Prostate gland (tissue), 2 donors: Measurements from ENCODE around the gene GOLGA6L1. TPM values are rescaled to one million over a fixed set of nuclear protein-coding genes. Genes with fewer than 3 reads are reported as not detected.
"Not testable (repeated sequence)": the region's sequence is repeated elsewhere in the genome, so short reads cannot be mapped to it uniquely, and the experiment has no call there.

Source experiments
- DNase-seq: peaks from one replicate; pipeline ENCODE4 v3.0.0-alpha.2; 2019; ENCODE audit warnings: low spot score
- H3K27ac ChIP-seq, 2 donors: fragments of 200-600 bp; sonication (generic); 2 replicates each; pipeline ENCODE4 v1.5.1; 2017 to 2019
- H3K27me3 ChIP-seq: fragments of 200-600 bp; sonication (generic); replicated peaks from 2 replicates; pipeline ENCODE4 v1.5.1; 2019; ENCODE audit not compliant: insufficient read depth
- H3K36me3 ChIP-seq, 2 donors: fragments of 200-600 bp; sonication (generic); 1 replicate in 1 of 2; 2 replicates in 1 of 2; pipeline versions ENCODE4 v1.5.1 to v1.8.1; 2017 to 2019
- H3K4me1 ChIP-seq: fragments of 200-600 bp; sonication (generic); replicated peaks from 2 replicates; pipeline ENCODE4 v1.5.1; 2019
- H3K4me3 ChIP-seq, 2 donors: fragments of 200-600 bp; sonication (generic); 2 replicates each; pipeline ENCODE4 v1.5.1; 2017 to 2019
- H3K9me3 ChIP-seq: fragments of 200-600 bp; sonication (generic); 2 replicates; pipeline ENCODE4 v1.5.1; 2017
- WGBS: methylation state at CpG from one replicate; pipeline ENCODE4 v1.1.5; 2018; 5-methylcytosine and 5-hydroxymethylcytosine counted together
- intact Hi-C: fragments of 100-400 bp; cut with DNase I; formaldehyde crosslinking; loops from one replicate; pipeline ENCODE4 v1.14.2; 2022
- total RNA-seq, 2 donors: library from RNA; depleted of rRNA; stranded (reverse); fragments of >200 nt; gene quantifications; one replicate each; pipeline ENCODE4 v1.1.0, GENCODE V29; 2016

The GOLGA6L1 gene, protein sequence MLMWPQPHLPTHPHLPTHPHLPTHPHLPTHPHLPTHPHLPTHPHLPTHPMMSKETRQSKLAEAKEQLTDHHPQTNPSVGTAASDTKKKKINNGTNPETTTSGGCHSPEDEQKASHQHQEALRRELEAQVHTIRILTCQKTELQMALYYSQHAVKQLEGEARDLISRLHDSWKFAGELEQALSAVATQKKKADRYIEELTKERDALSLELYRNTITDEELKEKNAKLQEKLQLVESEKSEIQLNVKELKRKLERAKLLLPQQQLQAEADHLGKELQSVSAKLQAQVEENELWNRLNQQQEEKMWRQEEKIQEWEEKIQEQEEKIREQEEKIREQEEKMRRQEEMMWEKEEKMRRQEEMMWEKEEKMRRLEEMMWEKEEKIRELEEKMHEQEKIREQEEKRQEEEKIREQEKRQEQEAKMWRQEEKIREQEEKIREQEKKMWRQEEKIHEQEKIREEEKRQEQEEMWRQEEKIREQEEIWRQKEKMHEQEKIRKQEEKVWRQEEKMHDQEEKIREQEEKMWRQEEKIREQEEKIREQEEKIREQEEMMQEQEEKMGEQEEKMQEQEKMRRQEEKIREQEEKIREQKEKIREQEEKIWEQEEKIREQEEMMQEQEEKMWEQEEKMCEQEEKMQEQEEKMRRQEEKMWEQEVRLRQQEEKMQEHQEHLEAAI
- not detected for total RNA-seq

DNA sequence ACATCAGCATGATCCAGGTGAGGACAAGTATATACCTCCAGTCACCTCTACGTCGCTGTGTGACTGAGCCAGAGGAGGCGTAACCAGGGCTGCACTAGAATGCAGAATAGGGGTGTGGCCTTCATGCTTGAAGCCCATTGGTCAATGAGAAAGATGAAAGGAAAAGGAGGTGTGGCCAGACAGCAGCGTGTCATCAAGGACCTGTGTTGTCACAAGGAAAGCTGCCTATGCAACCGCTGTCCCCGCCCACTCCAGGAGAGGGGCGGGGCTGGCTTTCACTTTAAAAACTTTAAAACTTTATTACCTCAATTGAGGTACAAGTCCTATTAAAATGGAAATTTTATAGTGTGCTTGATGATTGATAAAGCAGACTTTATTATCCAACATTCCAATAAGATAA, at the start of gene GOLGA6L1:
TSS of gene GOLGA6L1 (minus strand) at position 101 of the 400 bp plus-strand sequence. CDS start at position 10, 91 bp downstream.
- H3K27ac ChIP-seq, H3K27me3 ChIP-seq, H3K4me1 ChIP-seq, DNase-seq, H3K36me3 ChIP-seq, intact Hi-C loops, H3K4me3 ChIP-seq, H3K9me3 ChIP-seq: not testable (repeated sequence)
- WGBS, result no CpG with 5 or more reads among the region's 7 CpGs

DNA sequence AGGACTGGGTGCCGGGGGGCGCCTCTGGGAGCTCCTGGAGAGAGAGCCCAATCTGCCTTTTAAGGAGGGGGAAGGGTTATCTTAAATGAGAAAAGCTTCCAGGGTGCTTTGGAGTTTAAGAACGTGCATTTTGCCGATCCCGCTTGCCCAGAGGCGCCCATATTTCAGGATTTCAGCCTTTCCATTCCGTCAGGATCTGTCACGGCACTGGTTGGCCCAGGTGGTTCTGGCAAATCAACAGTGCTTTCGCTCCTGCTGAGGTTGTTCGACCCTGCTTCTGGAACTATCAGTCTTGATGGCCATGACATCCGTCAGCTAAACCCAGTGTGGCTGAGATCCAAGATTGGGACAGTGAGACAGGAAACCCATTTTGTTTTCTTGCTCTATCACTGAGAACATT, 44.6 kb upstream of the GOLGA6L1 start:
- H3K36me3 ChIP-seq, H3K4me1 ChIP-seq, DNase-seq, H3K9me3 ChIP-seq, intact Hi-C loops, H3K27ac ChIP-seq, H3K4me3 ChIP-seq, H3K27me3 ChIP-seq: not testable (repeated sequence)
- WGBS, result 93% methylated on average over 9 of the region's 11 CpGs

DNA sequence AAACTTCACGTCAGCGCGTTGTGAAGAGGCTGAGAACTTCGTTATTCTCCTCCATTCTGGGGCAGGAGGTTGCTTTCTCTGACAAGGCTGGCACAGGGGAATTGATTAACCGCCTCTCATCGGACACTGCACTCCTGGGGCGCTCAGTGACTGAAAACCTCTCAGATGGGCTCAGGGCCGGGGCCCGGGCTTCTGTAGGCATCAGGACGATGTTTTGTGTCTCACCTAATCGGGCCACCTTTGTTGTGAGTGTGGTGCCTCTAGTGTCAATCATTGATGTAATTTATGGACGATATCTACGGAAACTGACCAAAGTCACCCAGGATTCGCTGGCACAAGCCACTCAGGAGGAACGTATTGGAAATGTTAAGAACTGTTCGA, 43.9 kb upstream of the GOLGA6L1 start:
- DNase-seq, H3K36me3 ChIP-seq, H3K9me3 ChIP-seq, intact Hi-C loops, H3K4me3 ChIP-seq, H3K27me3 ChIP-seq, H3K4me1 ChIP-seq, H3K27ac ChIP-seq: not testable (repeated sequence)
- WGBS, result 93% methylated on average over 16 of the region's 16 CpGs

DNA sequence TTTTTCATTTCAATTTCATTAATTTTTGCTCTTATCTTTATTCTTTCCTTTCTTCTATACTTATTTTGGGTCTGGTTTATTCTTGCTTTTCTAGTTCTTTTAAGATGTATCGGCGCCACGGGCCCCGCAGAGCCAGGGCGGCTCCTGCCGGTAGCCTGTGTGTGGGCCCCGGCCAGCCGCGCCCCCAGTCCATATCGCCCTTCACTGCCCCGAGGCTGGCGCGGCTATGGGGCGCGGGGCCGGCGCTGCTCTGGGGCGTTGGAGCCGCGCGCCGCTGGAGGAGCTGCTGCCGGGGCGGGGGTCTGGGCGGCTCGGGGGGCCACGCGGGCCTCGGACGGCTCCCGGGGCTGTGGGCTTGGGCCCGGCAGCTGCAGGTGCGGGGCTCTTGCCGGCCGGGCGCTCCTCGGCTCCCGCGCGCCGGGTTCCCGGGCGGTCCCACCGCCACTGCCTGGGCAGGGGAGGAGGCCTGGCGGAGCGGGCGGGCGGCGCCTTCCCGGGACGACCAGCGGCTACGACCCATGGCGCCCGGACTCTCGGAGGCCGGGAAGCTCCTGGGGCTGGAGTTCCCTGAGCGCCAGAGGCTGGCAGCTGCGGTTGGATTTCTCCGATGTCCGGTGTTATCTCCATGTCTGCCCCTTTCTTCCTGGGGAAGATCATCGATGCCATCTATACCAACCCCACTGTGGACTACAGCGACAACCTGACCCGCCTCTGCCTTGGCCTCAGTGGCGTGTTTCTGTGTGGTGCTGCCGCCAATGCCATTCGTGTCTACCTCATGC, 43.3 kb upstream of the GOLGA6L1 start:
- 15% methylated on average over 53 of the region's 67 CpGs for WGBS
- H3K27me3 ChIP-seq, intact Hi-C loops, H3K36me3 ChIP-seq, DNase-seq, H3K4me1 ChIP-seq, H3K9me3 ChIP-seq, H3K4me3 ChIP-seq, H3K27ac ChIP-seq: not testable (repeated sequence)

DNA sequence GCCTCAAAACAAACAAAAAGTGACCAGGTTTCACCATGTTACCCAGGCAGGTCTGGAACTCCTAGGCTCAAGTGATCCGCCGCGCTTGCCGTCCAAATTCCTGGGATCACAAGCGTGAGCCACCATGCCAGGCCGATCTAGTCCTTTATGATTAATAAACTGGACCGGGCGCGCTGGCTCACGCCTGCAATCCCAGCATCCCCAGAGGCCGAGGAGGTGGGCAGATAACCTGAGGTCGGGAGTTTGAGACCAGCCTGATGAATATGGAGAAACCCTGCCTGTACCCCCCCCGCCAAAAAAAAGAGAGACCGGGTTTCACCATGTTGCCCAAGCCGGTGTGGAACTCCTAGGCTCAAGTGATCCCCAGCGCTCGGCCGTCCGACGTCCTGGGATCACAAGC, 40.1 kb upstream of the GOLGA6L1 start:
- H3K27ac ChIP-seq, H3K4me3 ChIP-seq, H3K27me3 ChIP-seq, H3K36me3 ChIP-seq, H3K9me3 ChIP-seq, DNase-seq, intact Hi-C loops, H3K4me1 ChIP-seq: not testable (repeated sequence)
- WGBS, result 90% methylated on average over 20 of the region's 20 CpGs

DNA sequence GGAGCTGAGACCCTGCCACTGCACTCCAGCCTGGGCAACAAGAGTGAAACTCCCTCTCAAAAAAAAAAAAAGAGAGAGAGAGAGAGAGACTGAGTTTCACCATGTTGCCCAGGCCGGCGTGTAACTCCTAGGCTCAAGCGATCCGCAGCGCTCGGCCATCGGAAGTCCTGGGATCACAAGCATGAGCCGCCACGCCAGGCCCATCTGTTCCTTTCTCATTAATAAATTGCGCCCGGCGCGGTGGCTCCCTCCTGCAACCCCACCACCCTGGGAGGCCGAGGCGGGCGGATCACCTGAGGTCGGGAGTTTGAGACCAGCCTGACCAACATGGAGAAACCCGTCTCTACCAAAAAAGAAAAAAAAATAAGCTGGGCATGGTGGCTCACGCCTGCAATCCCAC, 39.0 kb upstream of the GOLGA6L1 start:
- intact Hi-C loops, DNase-seq, H3K4me1 ChIP-seq, H3K4me3 ChIP-seq, H3K9me3 ChIP-seq, H3K27me3 ChIP-seq, H3K36me3 ChIP-seq, H3K27ac ChIP-seq: not testable (repeated sequence)
- WGBS, result 97% methylated on average over 17 of the region's 19 CpGs

DNA sequence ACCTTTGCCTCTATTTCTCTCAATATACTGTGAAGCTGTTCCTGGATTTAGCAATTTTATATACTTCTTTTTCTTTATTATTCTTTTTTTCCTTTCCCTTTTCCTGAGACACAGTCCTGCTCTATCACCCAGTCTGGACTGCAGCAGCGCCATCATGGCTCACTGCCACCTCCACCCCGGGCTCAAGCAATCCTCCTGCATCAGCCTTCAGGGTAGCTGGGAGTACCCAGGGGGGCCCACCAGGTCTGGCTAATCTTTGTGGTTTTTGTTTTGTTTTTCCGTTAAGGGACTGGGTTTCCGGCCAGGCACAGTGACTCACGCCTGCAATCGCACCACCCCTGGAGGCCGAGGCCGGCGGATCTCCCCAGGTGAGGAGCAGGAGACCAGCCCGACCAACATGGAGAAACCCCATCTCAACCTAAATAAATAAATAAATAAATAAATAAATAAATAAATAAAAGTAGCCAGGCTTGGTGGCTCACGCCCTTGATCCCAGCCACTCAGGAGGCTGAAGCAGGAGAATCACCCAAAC, 38.1 kb upstream of the GOLGA6L1 start:
- H3K27me3 ChIP-seq, H3K4me3 ChIP-seq, intact Hi-C loops, H3K9me3 ChIP-seq, H3K4me1 ChIP-seq, H3K27ac ChIP-seq, H3K36me3 ChIP-seq, DNase-seq: not testable (repeated sequence)
- WGBS, result 84% methylated on average over 5 of the region's 11 CpGs

DNA sequence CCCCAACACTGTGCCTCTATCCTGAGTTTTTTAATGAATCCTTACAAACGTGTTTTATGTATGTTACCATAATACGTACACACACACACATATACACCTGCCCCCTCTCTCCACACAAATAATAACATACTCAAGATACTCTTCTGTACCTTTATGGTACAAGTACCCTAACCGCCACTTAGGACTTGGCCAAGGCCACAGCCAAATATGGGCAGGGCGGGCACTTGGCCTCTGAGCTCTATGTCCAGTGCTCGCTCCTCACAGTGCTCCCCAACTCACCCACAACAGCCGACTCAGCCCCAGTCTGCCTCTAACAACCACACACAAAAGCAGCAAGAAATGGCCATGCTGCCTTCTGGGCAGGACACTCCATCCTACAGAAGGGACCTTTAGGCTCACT, 3.8 kb downstream of the GOLGA6L1 start:
- H3K27me3 ChIP-seq, H3K4me1 ChIP-seq, H3K9me3 ChIP-seq, DNase-seq, H3K4me3 ChIP-seq, intact Hi-C loops, H3K27ac ChIP-seq, H3K36me3 ChIP-seq: not testable (repeated sequence)
- 100% methylated on average over 3 of the region's 6 CpGs for WGBS
